ENCODE data around the gene PRRT1. TPM values are rescaled to one million over a fixed set of nuclear protein-coding genes. Genes with fewer than 3 reads are reported as not detected.

The PRRT1 gene
- total RNA-seq, 2 experiments from 2014 or later, result 0.47 to 2.4 TPM

DNA sequence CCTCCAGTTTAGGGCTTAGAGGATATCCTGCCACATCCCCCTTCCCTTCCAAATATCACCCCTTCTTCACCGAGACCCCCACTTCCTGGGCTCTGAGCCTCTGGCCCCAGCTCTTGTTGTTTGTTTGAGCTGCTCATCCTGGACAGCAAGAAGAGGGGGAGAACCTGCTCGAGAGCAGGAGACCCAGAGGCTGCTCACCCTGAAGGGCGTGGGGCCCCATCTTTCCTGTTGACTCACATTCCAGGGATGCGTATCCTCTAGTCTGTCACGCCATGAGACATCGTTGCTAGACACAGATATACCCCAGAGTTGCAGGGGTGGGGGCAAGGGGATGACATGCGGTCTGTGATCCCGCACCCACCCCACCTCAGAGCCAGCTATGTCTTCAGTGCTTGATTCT, 36.9 kb downstream of the PRRT1 start:
- intact Hi-C loops (cut with micrococcal nuclease; ENCODE audit: unreplicated experiment), result no loop called here
- no peaks in the 10 kb centered on the region for H3K9me2 ChIP-seq (ENCODE audit: insufficient read depth, low read length)
- no peaks in the 10 kb centered on the region for H3K9me3 ChIP-seq (ENCODE audit: low read length)
- H3K27ac ChIP-seq (ENCODE audit: low read depth, low read length, poor library complexity, severe bottlenecking), result no peak overlapping the region
- no peak overlapping the region for H3K4me2 ChIP-seq (ENCODE audit: low read length)
- no peaks in the 10 kb centered on the region for H3K79me2 ChIP-seq (ENCODE audit: insufficient read depth, low read depth, low read length)
- ChIA-PET CTCF (ENCODE audit: unreplicated experiment) (no interaction called here), POLR2A (no interaction called here)
- peaks cover 48% of the 10 kb centered on the region for H3K36me3 ChIP-seq (ENCODE audit: insufficient read depth, low read length)
- H2AFZ ChIP-seq (ENCODE audit: low read length), result no peak overlapping the region
- no peaks in the 10 kb centered on the region for H4K20me1 ChIP-seq (ENCODE audit: insufficient read depth, low read length)
- no peak for TF ChIP-seq EZH2phosphoT487 (IDR thresholded peaks at IDR 0.05; ENCODE audit: borderline replicate concordance, low read depth, low read length)
- TF ChIP-seq, protein P1, sequence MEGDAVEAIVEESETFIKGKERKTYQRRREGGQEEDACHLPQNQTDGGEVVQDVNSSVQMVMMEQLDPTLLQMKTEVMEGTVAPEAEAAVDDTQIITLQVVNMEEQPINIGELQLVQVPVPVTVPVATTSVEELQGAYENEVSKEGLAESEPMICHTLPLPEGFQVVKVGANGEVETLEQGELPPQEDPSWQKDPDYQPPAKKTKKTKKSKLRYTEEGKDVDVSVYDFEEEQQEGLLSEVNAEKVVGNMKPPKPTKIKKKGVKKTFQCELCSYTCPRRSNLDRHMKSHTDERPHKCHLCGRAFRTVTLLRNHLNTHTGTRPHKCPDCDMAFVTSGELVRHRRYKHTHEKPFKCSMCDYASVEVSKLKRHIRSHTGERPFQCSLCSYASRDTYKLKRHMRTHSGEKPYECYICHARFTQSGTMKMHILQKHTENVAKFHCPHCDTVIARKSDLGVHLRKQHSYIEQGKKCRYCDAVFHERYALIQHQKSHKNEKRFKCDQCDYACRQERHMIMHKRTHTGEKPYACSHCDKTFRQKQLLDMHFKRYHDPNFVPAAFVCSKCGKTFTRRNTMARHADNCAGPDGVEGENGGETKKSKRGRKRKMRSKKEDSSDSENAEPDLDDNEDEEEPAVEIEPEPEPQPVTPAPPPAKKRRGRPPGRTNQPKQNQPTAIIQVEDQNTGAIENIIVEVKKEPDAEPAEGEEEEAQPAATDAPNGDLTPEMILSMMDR (conservative IDR thresholded peaks at IDR 0.05; ENCODE audit: low read length), result no peak
- H3K4me3 ChIP-seq (ENCODE audit: low read depth, low read length, poor library complexity, severe bottlenecking), result no peak overlapping the region
- peaks cover 5% of the 10 kb centered on the region for H3K4me1 ChIP-seq (ENCODE audit: insufficient read depth, low read length, poor library complexity, severe bottlenecking)
- DNase-seq (ENCODE audit: low spot score), result no peak
- no TSS peak for BruUV-seq (replicated peaks)

GRCh38 chr6:32113386-32114352, 38.1 kb downstream of the PRRT1 start:
- no peaks in the 10 kb centered on the region for H3K9me2 ChIP-seq (ENCODE audit: insufficient read depth, low read length)
- H3K4me2 ChIP-seq (ENCODE audit: low read length), result no peak overlapping the region
- no TSS peak for BruUV-seq (replicated peaks)
- no peak overlapping the region for H3K4me3 ChIP-seq (ENCODE audit: low read depth, low read length, poor library complexity, severe bottlenecking)
- H3K27ac ChIP-seq (ENCODE audit: low read depth, low read length, poor library complexity, severe bottlenecking), result no peak overlapping the region
- POLR2A ChIA-PET, result no interaction called here
- intact Hi-C loops (cut with micrococcal nuclease; ENCODE audit: unreplicated experiment), result no loop called here
- H3K36me3 ChIP-seq (ENCODE audit: insufficient read depth, low read length), result peaks cover 42% of the 10 kb centered on the region
- no peak overlapping the region for H2AFZ ChIP-seq (ENCODE audit: low read length)
- no peak for DNase-seq (ENCODE audit: low spot score)
- CTCF ChIA-PET (ENCODE audit: unreplicated experiment), result no interaction called here
- no peaks in the 10 kb centered on the region for H3K79me2 ChIP-seq (ENCODE audit: insufficient read depth, low read depth, low read length)
- no peaks in the 10 kb centered on the region for H4K20me1 ChIP-seq (ENCODE audit: insufficient read depth, low read length)
- no peaks in the 10 kb centered on the region for H3K4me1 ChIP-seq (ENCODE audit: insufficient read depth, low read length, poor library complexity, severe bottlenecking)
- TF ChIP-seq EZH2phosphoT487 (IDR thresholded peaks at IDR 0.05; ENCODE audit: borderline replicate concordance, low read depth, low read length), result no peak
- TF ChIP-seq, protein P1 (conservative IDR thresholded peaks at IDR 0.05; ENCODE audit: low read length), result no peak
- H3K9me3 ChIP-seq (ENCODE audit: low read length), result no peaks in the 10 kb centered on the region

- H3K9me2 ChIP-seq (ENCODE audit: insufficient read depth, low read length), result no peaks in the 10 kb centered on the region
- BruUV-seq (replicated peaks), result TSS peak; percentile 23
- TF ChIP-seq EZH2phosphoT487 (IDR thresholded peaks at IDR 0.05; ENCODE audit: borderline replicate concordance, low read depth, low read length), result no peak
- TF ChIP-seq, protein P1 (conservative IDR thresholded peaks at IDR 0.05; ENCODE audit: low read length), result no peak
- H3K4me1 ChIP-seq (ENCODE audit: insufficient read depth, low read length, poor library complexity, severe bottlenecking), result no peaks in the 10 kb centered on the region
- no peak overlapping the region for H3K27ac ChIP-seq (ENCODE audit: low read depth, low read length, poor library complexity, severe bottlenecking)
- no peak for DNase-seq (ENCODE audit: low spot score)
- intact Hi-C loops (cut with micrococcal nuclease; ENCODE audit: unreplicated experiment), result no loop called here
- ChIA-PET CTCF (ENCODE audit: unreplicated experiment) (no interaction called here), POLR2A (no interaction called here)
- H3K79me2 ChIP-seq (ENCODE audit: insufficient read depth, low read depth, low read length), result no peaks in the 10 kb centered on the region
- H3K9me3 ChIP-seq (ENCODE audit: low read length), result no peaks in the 10 kb centered on the region
- no peaks in the 10 kb centered on the region; the same call in 1 of the 2 replicates for H4K20me1 ChIP-seq (ENCODE audit: insufficient read depth, low read length)
- H3K36me3 ChIP-seq (ENCODE audit: insufficient read depth, low read length), result peaks cover 32% of the 10 kb centered on the region; the same call in 1 of the 2 replicates
- no peak overlapping the region for H3K4me3 ChIP-seq (ENCODE audit: low read depth, low read length, poor library complexity, severe bottlenecking)
- H3K4me2 ChIP-seq (ENCODE audit: low read length), result no peak overlapping the region
- H2AFZ ChIP-seq (ENCODE audit: low read length), result no peak overlapping the region
These were observed 39.2 kb downstream of the PRRT1 start for GRCh38 chr6:32112431-32112980.

Data from OCI-LY7 (cell line).